ENCODE measurements around the gene CRIM1.

Gene CRIM1

GRCh38 chr2:36596397-36596796 lies 240.8 kb downstream of the CRIM1 start:
- H3K36me3 ChIP-seq: 0 out of 2 replicates have a peak, but pooled peaks cover 3% of the 10 kb centered on the region
- no peaks in the 10 kb centered on the region for H3K9me3 ChIP-seq (ENCODE audit: severe bottlenecking)
- TF ChIP-seq CTCF (IDR thresholded peaks at IDR 0.05; ENCODE audit: low read depth, low read length): no peak
- H3K27ac ChIP-seq: no peak overlapping the region
- no peak overlapping the region for H3K4me3 ChIP-seq (ENCODE audit: low read depth, low read length)
- no peak for DNase-seq
- H3K27me3 ChIP-seq (ENCODE audit: insufficient read depth, low read depth, severe bottlenecking): no peaks in the 10 kb centered on the region

- no peaks in the 10 kb centered on the region for H3K27me3 ChIP-seq (ENCODE audit: insufficient read depth, low read depth, severe bottlenecking)
- H3K27ac ChIP-seq: peak overlapping the region; percentile 82
- TF ChIP-seq CTCF (IDR thresholded peaks at IDR 0.05; ENCODE audit: low read depth, low read length): no peak
- 0 out of 2 replicates have a peak, but pooled peaks cover 3% of the 10 kb centered on the region for H3K36me3 ChIP-seq
- no peaks in the 10 kb centered on the region for H3K9me3 ChIP-seq (ENCODE audit: severe bottlenecking)
- DNase-seq: no peak
- peak overlapping the region; percentile 69 for H3K4me3 ChIP-seq (ENCODE audit: low read depth, low read length)
Observed at GRCh38 chr2:36597003-36597531, 241.5 kb downstream of the CRIM1 start.

- Histone ChIP-seq H3K9me3 (ENCODE audit: severe bottlenecking) (no peaks in the 10 kb centered on the region), H3K4me3 (ENCODE audit: low read depth, low read length) (peak within 1 kb of the TSS; percentile 69), H3K36me3 (0 out of 2 replicates have a peak, but pooled peaks cover 3% of the 10 kb centered on the region), H3K27ac (peak within 1 kb of the TSS; percentile 82), H3K27me3 (ENCODE audit: insufficient read depth, low read depth, severe bottlenecking) (no peaks in the 10 kb centered on the region)
- DNase-seq: peak; percentile 91
- no peak for TF ChIP-seq CTCF (IDR thresholded peaks at IDR 0.05; ENCODE audit: low read depth, low read length)
Observed at GRCh38 chr2:36597532-36598377, 242.2 kb downstream of the CRIM1 start, which contains the start of gene FEZ2. Gene FEZ2, minus strand, starts transcription at chr2:36598168. Its CDS starts 26 bp downstream, at chr2:36598142.
